GM12878 (cell line): ENCODE data around the gene TCP1. TPM values are rescaled to one million over a fixed set of nuclear protein-coding genes. Genes with fewer than 3 reads are reported as not detected.

Experiments used
- BRCA1 ChIP-seq: IDR thresholded peaks from 2 replicates; pipeline ENCODE4 v1.6.1; 2011; ENCODE audit warnings: low read depth, low read length, improper control_type of control experiment
- CEBPB ChIP-seq, 2 experiments: fragments of 150-350 bp in 1 of 2; IDR thresholded peaks; 2 replicates each; pipeline ENCODE4 v1.6.1; 2012 to 2014; ENCODE audit warnings: low read depth in 2 of 2, low read length in 2 of 2, borderline replicate concordance in 1 of 2, inconsistent platforms in 1 of 2
- CHD2 ChIP-seq: IDR thresholded peaks from 2 replicates; pipeline ENCODE4 v1.6.1; 2011; ENCODE audit warnings: low read depth, low read length, improper control_type of control experiment, borderline replicate concordance
- CREM ChIP-seq: IDR thresholded peaks from 2 replicates; pipeline ENCODE4 v1.6.1; 2014; ENCODE audit warnings: antibody characterized with exemption, low read depth
- EED ChIP-seq: sonication (generic); IDR thresholded peaks from 2 replicates; pipeline ENCODE4 v1.6.1; 2016; ENCODE audit warnings: antibody characterized with exemption, low read depth
- GATAD2B ChIP-seq: fragments of 450-650 bp; conservative IDR thresholded peaks from 2 replicates; pipeline ENCODE4 v1.6.1; 2017; ENCODE audit warnings: low read depth, mild to moderate bottlenecking, moderate library complexity
- KAT2A ChIP-seq: conservative IDR thresholded peaks from 2 replicates; pipeline ENCODE4 v1.6.1; 2011; ENCODE audit warnings: low read depth, low read length; ENCODE audit not compliant: control insufficient read depth
- KLF5 ChIP-seq: fragments of 450-650 bp; IDR thresholded peaks from 2 replicates; pipeline ENCODE4 v1.6.1; 2014; ENCODE audit warnings: mild to moderate bottlenecking; ENCODE audit not compliant: partially characterized antibody
- MEF2B ChIP-seq: fragments of 450-650 bp; IDR thresholded peaks from 2 replicates; pipeline ENCODE4 v1.6.1; 2018; ENCODE audit warnings: mild to moderate bottlenecking, moderate library complexity; ENCODE audit not compliant: partially characterized antibody, poor library complexity, severe bottlenecking
- POLR2A ChIP-seq: IDR thresholded peaks from 2 replicates; pipeline ENCODE4 v1.6.1; 2011; ENCODE audit warnings: low read depth, mild to moderate bottlenecking, low read length
- POU2F2 ChIP-seq: IDR thresholded peaks from 3 replicates; pipeline ENCODE4 v1.6.1; 2011; ENCODE audit warnings: low read depth, mild to moderate bottlenecking, low read length, borderline replicate concordance
- RFX5 ChIP-seq: IDR thresholded peaks from 2 replicates; pipeline ENCODE4 v1.6.1; 2011; ENCODE audit warnings: low read depth, low read length, improper control_type of control experiment
- RUNX3 ChIP-seq: IDR thresholded peaks from 2 replicates; pipeline ENCODE4 v1.6.1; 2012; ENCODE audit warnings: low read length, inconsistent platforms
- SIX5 ChIP-seq: IDR thresholded peaks from 2 replicates; pipeline ENCODE4 v1.6.1; 2011; ENCODE audit warnings: mild to moderate bottlenecking, low read depth, low read length, moderate library complexity; ENCODE audit not compliant: severe bottlenecking
- SMAD5 ChIP-seq: IDR thresholded peaks from 2 replicates; pipeline ENCODE4 v1.6.1; 2016; ENCODE audit warnings: antibody characterized with exemption, low read depth
- SPI1 ChIP-seq: IDR thresholded peaks from 2 replicates; pipeline ENCODE4 v1.6.1; 2011; ENCODE audit warnings: low read depth, mild to moderate bottlenecking, low read length, moderate library complexity, borderline replicate concordance; ENCODE audit not compliant: insufficient read depth
- SREBF1 ChIP-seq: IDR thresholded peaks from 2 replicates; pipeline ENCODE4 v1.6.1; 2012; ENCODE audit warnings: mild to moderate bottlenecking, low read length
- SUPT20H ChIP-seq: IDR thresholded peaks from 2 replicates; pipeline ENCODE4 v1.6.1; 2011; ENCODE audit warnings: low read depth, mild to moderate bottlenecking, low read length, moderate library complexity, borderline replicate concordance; ENCODE audit not compliant: control insufficient read depth
- YY1 ChIP-seq: IDR thresholded peaks from 2 replicates; pipeline ENCODE4 v1.6.1; 2011; ENCODE audit warnings: low read depth, mild to moderate bottlenecking, low read length
- ZNF622 ChIP-seq: fragments of 450-650 bp; IDR thresholded peaks from 2 replicates; pipeline ENCODE4 v1.6.1; 2017; ENCODE audit warnings: mild to moderate bottlenecking, inconsistent platforms
- ZSCAN29 ChIP-seq: fragments of 450-650 bp; IDR thresholded peaks from 2 replicates; pipeline ENCODE4 v1.6.1; 2017; ENCODE audit warnings: mild to moderate bottlenecking, moderate library complexity
- polyA plus RNA-seq, 11 experiments: library from polyadenylated mRNA; depleted of rRNA in 4 of 11; unstranded in 6 of 11; stranded (reverse) in 5 of 11; fragments of >200 nt; fragmentation: Nextera tagmentation in 4 of 11; fragmentation: Illumina TruSeq in 1 of 11; extraction: Ambion mirVana in 4 of 11; extraction: Trizol in 1 of 11; gene quantifications; 1 replicate in 1 of 11; 2 replicates in 10 of 11; pipeline versions ENCODE4 v1.2.1 to v1.2.3, GENCODE V29; 2011 to 2016; ENCODE audit warnings: inconsistent platforms in 2 of 11, missing spikeins in 2 of 11, low read depth in 1 of 11
- total RNA-seq, 4 experiments: library from RNA; depleted of rRNA in 3 of 4; stranded (reverse); fragments of >200 nt in 3 of 4; fragmentation: Illumina TruSeq in 1 of 4; extraction: Trizol in 1 of 4; gene quantifications; 2 replicates each; pipeline versions ENCODE4 v1.2.1 to v1.2.3, GENCODE V29; 2013 to 2021
- TF ChIP-seq, protein P1 (sequence below): fragments of 450-650 bp; formaldehyde crosslinking; IDR thresholded peaks from 2 replicates; pipeline ENCODE4 v1.5.0; 2022; ENCODE audit warnings: mild to moderate bottlenecking, missing genetic modification characterization
- TF ChIP-seq, protein P2 (sequence below): fragments of 450-650 bp; IDR thresholded peaks from 2 replicates; pipeline ENCODE4 v1.6.1; 2017; ENCODE audit warnings: antibody characterized with exemption, mild to moderate bottlenecking, moderate library complexity
- TF ChIP-seq, protein P3 (sequence below): IDR thresholded peaks from 2 replicates; pipeline ENCODE4 v1.6.1; 2012; ENCODE audit warnings: low read depth, low read length, improper control_type of control experiment

TCP1 gene
- total and polyA plus RNA-seq, 10 of the 15 experiments (the other 5 are each of a cell fraction or from before 2014, with no cell fraction given): 133 to 457 (median 306) TPM

DNA sequence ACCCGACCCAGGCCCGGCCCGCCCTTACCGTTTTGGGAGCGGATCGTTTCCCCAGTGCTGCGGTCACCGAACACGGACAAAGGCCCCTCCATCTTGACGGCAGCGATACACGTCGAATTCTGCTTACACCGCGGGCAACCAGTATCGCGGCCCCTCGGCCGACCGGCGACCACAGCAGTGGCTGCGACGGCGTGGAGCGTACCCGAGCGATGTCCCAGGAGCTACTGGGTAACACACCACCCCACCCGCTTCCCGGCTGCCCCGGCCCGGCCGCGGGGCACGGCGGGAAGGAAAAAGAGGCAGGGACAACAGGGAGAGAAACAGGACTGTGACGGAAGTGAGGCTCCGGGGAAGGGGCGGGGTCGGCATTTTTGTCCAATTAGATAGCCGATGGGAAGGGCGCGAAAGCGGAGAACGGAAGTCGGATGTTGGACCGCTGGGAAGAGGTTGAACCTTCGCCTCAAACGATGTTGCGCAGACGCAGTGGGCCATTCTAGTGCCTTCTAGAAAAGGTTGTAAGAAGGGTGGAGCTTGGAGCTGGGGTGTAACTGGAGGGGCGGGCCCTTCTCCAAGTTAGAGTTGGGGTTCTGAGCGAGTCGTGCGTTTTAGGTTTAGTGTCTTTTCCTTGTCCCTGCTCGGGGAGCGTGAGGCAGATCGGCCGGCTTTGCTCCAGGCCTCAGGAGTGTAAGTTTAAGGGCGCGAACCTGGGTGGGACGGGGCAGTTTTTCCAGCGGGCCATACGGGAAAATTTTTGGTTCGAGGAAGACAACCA is at the start of gene TCP1 (continued):
- TF ChIP-seq MEF2B (no peak), SIX5 (peak; percentile 34), CREM (peak; percentile 63), KAT2A (no peak), SPI1 (peak; percentile 62), SREBF1 (no peak), RUNX3 (peak; percentile 63), CHD2 (no peak), ZNF622 (no peak), GATAD2B (peak; percentile 33; the same call in 1 of the 2 replicates), YY1 (0 out of 2 replicates have a peak, but pooled peaks have one; percentile 52), ZSCAN29 (no peak), KLF5 (peak; percentile 11), BRCA1 (no peak), POLR2A (peak; percentile 99), SUPT20H (no peak), RFX5 (peak; percentile 29; the same call in 1 of the 2 replicates), EED (peak; percentile 59), POU2F2 (peak; percentile 75; the same call in 2 of the 3 replicates), SMAD5 (peak; percentile 77; the same call in 1 of the 2 replicates), CEBPB (IDR thresholded peaks at IDR 0.05; ENCODE audit: borderline replicate concordance in 1 of 2, low read depth in 2 of 2, low read length in 2 of 2) (no peak)
- TF ChIP-seq, protein P1, sequence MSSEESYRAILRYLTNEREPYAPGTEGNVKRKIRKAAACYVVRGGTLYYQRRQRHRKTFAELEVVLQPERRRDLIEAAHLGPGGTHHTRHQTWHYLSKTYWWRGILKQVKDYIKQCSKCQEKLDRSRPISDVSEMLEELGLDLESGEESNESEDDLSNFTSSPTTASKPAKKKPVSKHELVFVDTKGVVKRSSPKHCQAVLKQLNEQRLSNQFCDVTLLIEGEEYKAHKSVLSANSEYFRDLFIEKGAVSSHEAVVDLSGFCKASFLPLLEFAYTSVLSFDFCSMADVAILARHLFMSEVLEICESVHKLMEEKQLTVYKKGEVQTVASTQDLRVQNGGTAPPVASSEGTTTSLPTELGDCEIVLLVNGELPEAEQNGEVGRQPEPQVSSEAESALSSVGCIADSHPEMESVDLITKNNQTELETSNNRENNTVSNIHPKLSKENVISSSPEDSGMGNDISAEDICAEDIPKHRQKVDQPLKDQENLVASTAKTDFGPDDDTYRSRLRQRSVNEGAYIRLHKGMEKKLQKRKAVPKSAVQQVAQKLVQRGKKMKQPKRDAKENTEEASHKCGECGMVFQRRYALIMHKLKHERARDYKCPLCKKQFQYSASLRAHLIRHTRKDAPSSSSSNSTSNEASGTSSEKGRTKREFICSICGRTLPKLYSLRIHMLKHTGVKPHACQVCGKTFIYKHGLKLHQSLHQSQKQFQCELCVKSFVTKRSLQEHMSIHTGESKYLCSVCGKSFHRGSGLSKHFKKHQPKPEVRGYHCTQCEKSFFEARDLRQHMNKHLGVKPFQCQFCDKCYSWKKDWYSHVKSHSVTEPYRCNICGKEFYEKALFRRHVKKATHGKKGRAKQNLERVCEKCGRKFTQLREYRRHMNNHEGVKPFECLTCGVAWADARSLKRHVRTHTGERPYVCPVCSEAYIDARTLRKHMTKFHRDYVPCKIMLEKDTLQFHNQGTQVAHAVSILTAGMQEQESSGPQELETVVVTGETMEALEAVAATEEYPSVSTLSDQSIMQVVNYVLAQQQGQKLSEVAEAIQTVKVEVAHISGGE: no peak
- TF ChIP-seq, protein P2, sequence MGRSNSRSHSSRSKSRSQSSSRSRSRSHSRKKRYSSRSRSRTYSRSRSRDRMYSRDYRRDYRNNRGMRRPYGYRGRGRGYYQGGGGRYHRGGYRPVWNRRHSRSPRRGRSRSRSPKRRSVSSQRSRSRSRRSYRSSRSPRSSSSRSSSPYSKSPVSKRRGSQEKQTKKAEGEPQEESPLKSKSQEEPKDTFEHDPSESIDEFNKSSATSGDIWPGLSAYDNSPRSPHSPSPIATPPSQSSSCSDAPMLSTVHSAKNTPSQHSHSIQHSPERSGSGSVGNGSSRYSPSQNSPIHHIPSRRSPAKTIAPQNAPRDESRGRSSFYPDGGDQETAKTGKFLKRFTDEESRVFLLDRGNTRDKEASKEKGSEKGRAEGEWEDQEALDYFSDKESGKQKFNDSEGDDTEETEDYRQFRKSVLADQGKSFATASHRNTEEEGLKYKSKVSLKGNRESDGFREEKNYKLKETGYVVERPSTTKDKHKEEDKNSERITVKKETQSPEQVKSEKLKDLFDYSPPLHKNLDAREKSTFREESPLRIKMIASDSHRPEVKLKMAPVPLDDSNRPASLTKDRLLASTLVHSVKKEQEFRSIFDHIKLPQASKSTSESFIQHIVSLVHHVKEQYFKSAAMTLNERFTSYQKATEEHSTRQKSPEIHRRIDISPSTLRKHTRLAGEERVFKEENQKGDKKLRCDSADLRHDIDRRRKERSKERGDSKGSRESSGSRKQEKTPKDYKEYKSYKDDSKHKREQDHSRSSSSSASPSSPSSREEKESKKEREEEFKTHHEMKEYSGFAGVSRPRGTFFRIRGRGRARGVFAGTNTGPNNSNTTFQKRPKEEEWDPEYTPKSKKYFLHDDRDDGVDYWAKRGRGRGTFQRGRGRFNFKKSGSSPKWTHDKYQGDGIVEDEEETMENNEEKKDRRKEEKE: no peak
- TF ChIP-seq, protein P3, sequence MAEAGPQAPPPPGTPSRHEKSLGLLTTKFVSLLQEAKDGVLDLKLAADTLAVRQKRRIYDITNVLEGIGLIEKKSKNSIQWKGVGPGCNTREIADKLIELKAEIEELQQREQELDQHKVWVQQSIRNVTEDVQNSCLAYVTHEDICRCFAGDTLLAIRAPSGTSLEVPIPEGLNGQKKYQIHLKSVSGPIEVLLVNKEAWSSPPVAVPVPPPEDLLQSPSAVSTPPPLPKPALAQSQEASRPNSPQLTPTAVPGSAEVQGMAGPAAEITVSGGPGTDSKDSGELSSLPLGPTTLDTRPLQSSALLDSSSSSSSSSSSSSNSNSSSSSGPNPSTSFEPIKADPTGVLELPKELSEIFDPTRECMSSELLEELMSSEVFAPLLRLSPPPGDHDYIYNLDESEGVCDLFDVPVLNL: peak; percentile 86
